ENCODE results near the gene ADGRA3.
"Not testable (repeated sequence)": the region's sequence is repeated elsewhere in the genome, so short reads cannot be mapped to it uniquely, and the experiment has no call there.

The ADGRA3 gene

DNA sequence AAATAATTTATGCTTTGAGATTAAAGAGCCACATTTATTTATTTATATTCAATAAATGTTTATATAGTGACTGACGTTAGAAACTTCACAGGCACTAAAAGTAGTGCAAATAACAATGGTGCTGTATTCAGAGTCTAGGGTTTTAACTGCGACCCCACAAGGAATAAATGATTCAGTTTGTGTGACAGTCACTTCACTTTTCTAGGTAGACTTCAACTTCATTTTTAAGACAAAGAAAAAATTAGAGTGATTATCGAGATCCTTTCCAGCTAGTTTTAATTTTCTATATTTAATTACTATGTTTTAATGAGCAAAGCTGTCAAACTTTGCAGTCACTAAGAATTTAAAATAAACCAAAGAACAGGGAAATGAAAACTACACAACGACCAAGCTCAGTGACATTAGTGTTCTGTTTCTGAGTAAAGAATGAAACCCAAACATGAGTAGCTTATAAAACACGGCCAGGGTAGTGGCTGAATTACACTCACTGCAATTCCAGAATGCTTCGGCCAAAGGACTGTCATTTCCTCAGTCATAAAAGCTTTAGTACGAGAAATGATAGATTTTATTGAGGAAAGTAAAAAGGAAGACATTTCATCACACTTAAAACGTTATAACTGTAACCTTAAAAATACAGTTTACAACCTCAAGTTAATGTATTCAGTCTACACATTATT, 38.6 kb downstream of the ADGRA3 start:
- peaks cover 10% of the 10 kb centered on the region for H3K36me3 Mint-ChIP-seq (ENCODE audit: low read depth)
- no peak overlapping the region for H3K4me3 Mint-ChIP-seq
- H3K4me1 Mint-ChIP-seq (ENCODE audit: low read depth): peaks cover 8% of the 10 kb centered on the region
- no peak overlapping the region for H3K27ac Mint-ChIP-seq
- peaks cover 7% of the 10 kb centered on the region for H3K9me3 Mint-ChIP-seq
- H3K27me3 Mint-ChIP-seq: no peaks in the 10 kb centered on the region

DNA sequence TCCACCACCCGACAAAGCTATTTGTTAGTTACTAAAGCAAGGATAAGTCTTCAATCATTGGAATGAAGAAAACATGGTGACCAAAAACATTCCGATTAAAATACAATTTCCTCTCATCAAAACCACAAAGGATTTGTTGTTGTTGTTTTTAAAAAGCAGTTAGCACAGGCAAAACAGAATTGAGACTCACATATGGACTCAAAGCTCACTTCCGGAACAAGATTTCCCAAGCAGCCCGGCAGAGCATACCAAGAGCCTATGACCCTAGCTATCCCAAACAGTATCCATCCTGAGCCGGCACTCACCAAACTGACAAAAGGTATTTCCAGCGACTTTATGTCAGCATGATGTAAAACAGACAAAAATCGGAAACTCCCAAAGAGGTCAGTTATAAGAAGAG, 39.9 kb downstream of the ADGRA3 start:
- Mint-ChIP-seq H3K9me3 (peaks cover 7% of the 10 kb centered on the region), H3K36me3 (ENCODE audit: low read depth) (peaks cover 10% of the 10 kb centered on the region), H3K27ac (no peak overlapping the region), H3K27me3 (no peaks in the 10 kb centered on the region), H3K4me3 (no peak overlapping the region), H3K4me1 (ENCODE audit: low read depth) (peaks cover 8% of the 10 kb centered on the region)

DNA sequence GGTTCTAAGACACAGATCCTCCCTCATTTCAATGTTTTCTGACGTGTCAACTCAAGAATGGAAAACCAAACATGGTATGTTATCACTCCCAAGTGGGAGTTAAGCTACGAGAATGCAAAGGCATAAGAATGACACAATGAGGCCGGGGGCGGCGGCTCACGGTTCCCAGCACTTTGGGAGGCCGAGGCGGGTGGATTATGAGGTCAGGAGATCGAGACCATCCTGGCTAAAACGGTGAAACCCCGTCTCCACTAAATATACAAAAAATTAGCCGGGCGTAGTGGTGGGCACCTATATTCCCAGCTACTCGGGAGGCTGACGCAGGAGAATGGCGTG, 40.6 kb downstream of the ADGRA3 start:
- H3K27me3 Mint-ChIP-seq; H3K4me3 Mint-ChIP-seq; H3K9me3 Mint-ChIP-seq; H3K4me1 Mint-ChIP-seq (ENCODE audit: low read depth); H3K27ac Mint-ChIP-seq: not testable (repeated sequence)
- peaks cover 10% of the 10 kb centered on the region for H3K36me3 Mint-ChIP-seq (ENCODE audit: low read depth)

DNA sequence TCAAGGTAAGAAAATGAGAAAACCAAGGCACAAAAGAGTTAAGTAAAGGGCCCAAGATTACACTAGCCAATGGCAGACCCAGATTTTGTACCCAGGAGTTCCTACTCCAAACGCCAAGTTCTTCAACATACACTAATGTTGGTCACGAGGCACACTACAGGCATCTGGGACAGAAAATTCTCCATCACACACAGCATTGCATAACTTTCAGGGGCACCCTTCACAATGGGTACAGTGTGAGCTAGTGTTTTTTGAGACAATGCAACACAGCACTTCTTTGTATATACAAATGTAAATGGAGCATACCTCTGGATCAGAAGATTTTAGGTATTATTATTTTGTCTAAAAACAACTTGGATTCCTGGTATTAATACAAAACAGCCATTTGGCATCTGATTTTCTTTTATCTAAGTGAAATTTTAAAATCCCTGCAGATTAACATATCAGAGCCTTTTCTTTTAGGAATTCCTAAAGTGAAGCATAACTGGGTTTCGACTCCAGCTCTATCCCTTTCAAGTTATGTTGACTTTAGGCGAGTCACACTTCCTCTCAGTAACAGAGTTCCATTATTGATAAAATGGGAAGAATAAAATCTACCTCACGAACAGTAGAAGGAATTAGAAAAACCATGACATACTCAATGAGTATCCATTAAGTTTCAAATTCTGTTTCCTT, 41.1 kb downstream of the ADGRA3 start:
- Mint-ChIP-seq H3K27me3 (no peaks in the 10 kb centered on the region), H3K9me3 (peaks cover 4% of the 10 kb centered on the region), H3K36me3 (ENCODE audit: low read depth) (peaks cover 6% of the 10 kb centered on the region), H3K4me1 (ENCODE audit: low read depth) (peaks cover 8% of the 10 kb centered on the region), H3K27ac (no peak overlapping the region), H3K4me3 (no peak overlapping the region)

DNA sequence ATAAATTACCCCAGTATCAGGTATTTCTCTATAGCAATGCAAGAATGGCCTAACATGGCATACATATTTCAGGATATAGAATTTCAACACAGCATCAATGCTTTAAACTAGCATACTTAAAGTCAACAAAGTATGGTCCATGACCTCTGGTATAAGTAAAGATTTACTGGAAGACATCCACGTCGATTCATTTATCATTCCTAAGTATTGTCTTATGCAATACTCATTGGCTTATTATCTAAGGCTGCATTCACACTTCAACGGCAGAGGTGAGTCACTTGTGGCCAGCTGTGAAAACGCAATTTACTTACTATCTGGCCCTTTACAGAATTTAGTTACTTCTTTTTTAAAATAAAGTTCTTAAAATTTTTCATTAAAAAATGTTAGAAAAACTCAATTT, 42.6 kb downstream of the ADGRA3 start:
- Mint-ChIP-seq H3K27ac (no peak overlapping the region), H3K36me3 (ENCODE audit: low read depth) (peaks cover 4% of the 10 kb centered on the region), H3K27me3 (no peaks in the 10 kb centered on the region), H3K4me1 (ENCODE audit: low read depth) (peaks cover 3% of the 10 kb centered on the region), H3K9me3 (peaks cover 5% of the 10 kb centered on the region), H3K4me3 (no peak overlapping the region)

DNA sequence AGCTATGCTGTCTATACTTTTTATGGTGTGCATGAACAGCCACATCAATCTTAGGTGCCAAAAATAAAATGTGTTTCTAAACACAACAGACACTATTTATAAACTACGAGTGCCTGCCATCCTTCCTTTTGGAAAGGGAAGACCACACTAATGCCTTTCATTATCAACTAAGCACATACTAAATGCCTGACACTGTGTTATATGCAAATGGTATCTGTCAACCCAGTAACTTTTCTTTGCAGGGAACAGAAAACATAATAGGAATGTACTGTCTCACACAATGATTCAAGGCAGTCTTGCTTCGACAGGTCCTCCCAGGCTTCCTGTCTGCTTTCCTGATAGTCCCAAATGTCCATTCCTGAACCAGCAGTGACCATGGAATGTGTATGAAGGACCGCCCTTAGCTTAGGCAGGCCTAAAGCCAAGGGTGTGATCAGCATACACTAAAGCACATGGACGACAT, 43.8 kb downstream of the ADGRA3 start:
- no peaks in the 10 kb centered on the region for H3K4me1 Mint-ChIP-seq (ENCODE audit: low read depth)
- peaks cover 5% of the 10 kb centered on the region for H3K9me3 Mint-ChIP-seq
- no peak overlapping the region for H3K4me3 Mint-ChIP-seq
- H3K36me3 Mint-ChIP-seq (ENCODE audit: low read depth): peaks cover 4% of the 10 kb centered on the region
- no peak overlapping the region for H3K27ac Mint-ChIP-seq
- no peaks in the 10 kb centered on the region for H3K27me3 Mint-ChIP-seq

DNA sequence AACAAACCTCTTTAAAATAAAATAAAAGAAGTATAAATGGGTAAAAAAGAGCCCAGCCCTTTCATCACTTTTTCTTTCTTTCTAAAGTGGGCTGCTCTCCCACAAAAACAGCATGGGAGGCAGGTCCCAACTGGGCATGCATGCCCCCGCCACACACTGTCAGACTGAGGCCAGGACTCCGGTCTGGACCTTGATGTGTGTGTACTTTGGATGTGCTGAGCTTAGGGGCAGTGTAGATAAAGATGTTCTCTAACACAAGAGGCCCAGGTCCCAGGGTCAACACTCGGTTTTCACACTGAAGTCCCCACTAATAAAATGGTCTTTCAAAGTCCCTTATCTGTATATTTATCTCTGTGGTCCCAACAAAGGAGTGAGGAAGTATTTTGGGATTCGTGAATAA, 44.4 kb downstream of the ADGRA3 start:
- H3K4me1 Mint-ChIP-seq (ENCODE audit: low read depth): no peaks in the 10 kb centered on the region
- no peaks in the 10 kb centered on the region for H3K27me3 Mint-ChIP-seq
- H3K36me3 Mint-ChIP-seq (ENCODE audit: low read depth): peaks cover 4% of the 10 kb centered on the region
- no peak overlapping the region for H3K27ac Mint-ChIP-seq
- H3K9me3 Mint-ChIP-seq: peaks cover 5% of the 10 kb centered on the region
- H3K4me3 Mint-ChIP-seq: no peak overlapping the region

DNA sequence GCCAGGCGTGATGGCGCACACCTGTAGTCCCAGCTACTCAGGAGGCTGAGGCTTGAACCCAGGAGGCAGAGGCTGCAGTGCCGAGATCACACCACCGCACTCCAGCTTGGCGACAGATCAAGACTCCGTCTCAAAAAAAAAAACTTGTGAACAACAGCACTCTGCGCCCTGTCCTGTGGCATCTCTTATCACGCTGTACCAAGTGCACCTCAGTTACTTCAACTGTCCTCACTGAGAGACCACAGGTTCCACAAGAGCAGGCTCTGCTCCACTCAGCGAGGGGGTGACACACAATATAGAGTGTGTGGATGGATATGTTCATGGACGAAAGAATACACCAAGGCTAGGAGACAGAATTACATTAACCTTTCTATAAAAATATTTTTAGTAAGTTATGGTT, 49.3 kb downstream of the ADGRA3 start:
- Mint-ChIP-seq H3K36me3 (ENCODE audit: low read depth) (peaks cover 4% of the 10 kb centered on the region), H3K27ac (no peak overlapping the region)

DNA sequence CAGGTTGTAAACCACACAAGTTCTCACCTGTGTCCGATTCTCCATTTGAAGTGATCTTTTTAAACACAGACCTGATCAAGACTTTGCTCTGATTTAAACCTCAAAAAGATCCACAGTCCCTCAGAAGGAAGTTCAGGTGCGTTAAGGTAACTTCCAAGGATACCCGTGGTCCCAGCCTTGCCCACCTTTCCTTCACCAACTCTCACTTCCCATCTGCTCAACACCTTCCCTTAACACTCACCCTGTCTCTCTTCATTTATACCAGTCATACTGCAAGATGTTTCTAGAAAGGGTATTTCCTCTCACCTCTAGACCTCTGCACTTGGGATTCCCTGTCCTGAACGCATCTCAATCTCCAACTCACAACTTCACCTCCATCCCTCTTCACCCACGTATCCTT, 49.9 kb downstream of the ADGRA3 start:
- Mint-ChIP-seq H3K4me3 (no peak overlapping the region), H3K9me3 (peaks cover 5% of the 10 kb centered on the region), H3K27ac (no peak overlapping the region)

More for the DNA sequence above, 49.3 kb downstream of the ADGRA3 start:
- peaks cover 5% of the 10 kb centered on the region for H3K9me3 Mint-ChIP-seq
- no peaks in the 10 kb centered on the region for H3K27me3 Mint-ChIP-seq
- H3K4me1 Mint-ChIP-seq (ENCODE audit: low read depth): peaks cover 3% of the 10 kb centered on the region
- H3K4me3 Mint-ChIP-seq: no peak overlapping the region

DNA sequence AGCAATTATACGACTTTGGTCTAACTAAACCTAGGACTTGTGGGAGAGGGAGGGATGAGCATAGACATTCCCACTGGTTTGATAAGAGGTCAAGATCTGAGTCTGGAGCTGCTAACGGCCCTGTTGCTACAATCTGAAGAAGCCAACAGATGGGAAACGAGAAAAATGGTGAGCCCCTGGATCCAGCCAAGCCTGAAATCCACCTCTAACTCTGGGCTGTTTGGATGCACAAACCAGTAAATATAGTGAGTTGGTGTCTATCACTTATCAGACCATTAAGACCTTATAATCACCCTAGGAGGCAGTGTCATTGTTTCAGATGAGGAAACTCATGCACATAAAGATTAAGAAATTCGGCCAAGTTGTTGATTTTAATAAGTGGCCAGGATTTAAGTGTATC, 50.5 kb downstream of the ADGRA3 start:
- no peak overlapping the region for H3K4me3 Mint-ChIP-seq
- peaks cover 4% of the 10 kb centered on the region for H3K36me3 Mint-ChIP-seq (ENCODE audit: low read depth)
- H3K4me1 Mint-ChIP-seq (ENCODE audit: low read depth): peaks cover 3% of the 10 kb centered on the region
- H3K9me3 Mint-ChIP-seq: peaks cover 5% of the 10 kb centered on the region
- H3K27ac Mint-ChIP-seq: no peak overlapping the region
- no peaks in the 10 kb centered on the region for H3K27me3 Mint-ChIP-seq

More for the DNA sequence above, 49.9 kb downstream of the ADGRA3 start:
- Mint-ChIP-seq H3K4me1 (ENCODE audit: low read depth) (peaks cover 3% of the 10 kb centered on the region), H3K36me3 (ENCODE audit: low read depth) (peaks cover 4% of the 10 kb centered on the region), H3K27me3 (no peaks in the 10 kb centered on the region)

DNA sequence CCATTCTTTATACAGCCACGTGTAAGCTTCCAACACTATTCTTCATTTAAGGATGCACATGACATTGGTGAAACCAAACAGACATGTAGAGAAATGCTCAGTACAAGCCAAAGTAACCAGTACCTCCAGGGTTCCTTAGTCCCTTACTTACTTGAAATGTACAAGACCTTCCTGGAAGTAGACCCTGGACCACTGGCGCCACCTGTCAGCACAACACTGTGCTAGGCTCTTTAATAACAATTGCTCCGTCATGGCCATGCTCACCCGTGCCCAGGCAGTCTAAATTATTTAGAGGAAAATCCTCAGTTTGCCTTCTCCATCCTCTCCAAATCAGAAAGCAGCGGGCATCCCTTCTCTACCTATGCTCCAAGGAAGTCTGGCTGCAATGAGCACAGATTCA, 52.7 kb downstream of the ADGRA3 start:
- no peaks in the 10 kb centered on the region for H3K36me3 Mint-ChIP-seq (ENCODE audit: low read depth)
- no peak overlapping the region for H3K27ac Mint-ChIP-seq
- no peaks in the 10 kb centered on the region for H3K27me3 Mint-ChIP-seq
- H3K4me3 Mint-ChIP-seq: no peak overlapping the region
- H3K9me3 Mint-ChIP-seq: no peaks in the 10 kb centered on the region
- peaks cover 3% of the 10 kb centered on the region for H3K4me1 Mint-ChIP-seq (ENCODE audit: low read depth)

DNA sequence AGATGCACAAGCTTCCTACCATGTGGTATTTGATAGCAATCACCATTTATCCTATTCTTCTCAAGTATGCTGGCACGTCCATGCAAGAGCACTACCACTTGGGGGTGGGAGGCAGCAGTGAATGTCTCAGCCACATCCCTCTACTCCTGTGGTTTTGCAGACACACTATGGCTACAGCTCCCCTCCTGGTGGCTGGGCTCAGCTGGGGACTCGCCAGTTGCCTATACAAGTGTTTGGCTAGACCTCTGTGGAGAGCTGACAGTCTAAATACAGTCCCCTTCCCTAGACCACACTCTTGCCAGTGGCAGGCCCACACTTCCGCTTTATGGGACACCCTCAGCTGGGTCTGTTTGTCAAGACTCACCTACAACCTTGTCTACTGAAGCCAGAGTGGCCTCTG, 53.2 kb downstream of the ADGRA3 start:
- no peaks in the 10 kb centered on the region for H3K9me3 Mint-ChIP-seq
- no peak overlapping the region for H3K4me3 Mint-ChIP-seq
- H3K27me3 Mint-ChIP-seq: no peaks in the 10 kb centered on the region
- H3K36me3 Mint-ChIP-seq (ENCODE audit: low read depth): no peaks in the 10 kb centered on the region
- H3K27ac Mint-ChIP-seq: no peak overlapping the region
- peaks cover 3% of the 10 kb centered on the region for H3K4me1 Mint-ChIP-seq (ENCODE audit: low read depth)

DNA sequence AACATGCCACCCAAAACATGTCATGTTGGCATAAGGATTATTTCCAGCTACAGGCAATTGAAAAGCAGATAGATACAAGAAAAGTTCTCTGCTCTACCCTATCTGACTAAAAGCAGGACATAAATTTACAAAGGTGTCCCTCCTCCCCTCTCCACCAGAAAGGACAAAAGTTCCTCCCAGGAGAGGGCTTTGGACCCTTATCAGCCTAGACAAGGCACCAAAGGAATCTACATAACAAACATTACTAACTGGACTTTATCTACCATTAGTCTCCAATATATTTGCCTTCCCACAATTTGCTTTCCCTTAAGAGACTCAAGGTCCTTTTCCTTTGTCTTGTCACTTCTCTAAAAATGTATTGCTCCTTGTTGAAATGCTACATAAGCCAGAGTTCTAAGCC, 55.6 kb downstream of the ADGRA3 start:
- Mint-ChIP-seq H3K4me3 (no peak overlapping the region), H3K27me3 (no peaks in the 10 kb centered on the region), H3K4me1 (ENCODE audit: low read depth) (peaks cover 3% of the 10 kb centered on the region), H3K9me3 (no peaks in the 10 kb centered on the region), H3K36me3 (ENCODE audit: low read depth) (no peaks in the 10 kb centered on the region), H3K27ac (no peak overlapping the region)

DNA sequence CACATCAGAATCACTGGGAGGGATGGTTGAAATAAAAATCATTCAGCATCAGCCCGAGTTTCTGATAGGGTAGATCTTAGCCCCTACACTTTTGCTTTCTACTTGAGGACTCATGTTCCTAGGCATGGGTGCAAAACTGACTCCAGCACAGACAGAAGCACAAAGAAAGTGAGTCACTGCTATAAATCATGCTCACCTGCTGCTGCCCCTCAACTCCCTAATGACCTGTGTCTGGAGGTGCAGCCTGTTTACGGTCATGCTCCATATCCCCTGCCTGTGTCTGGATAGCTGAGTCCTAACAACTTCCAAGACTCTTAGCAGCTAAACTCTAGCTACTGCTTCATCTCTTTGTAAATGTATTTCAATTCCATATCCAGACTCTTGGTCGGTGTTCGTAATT, 57.8 kb downstream of the ADGRA3 start:
- Mint-ChIP-seq H3K9me3 (no peaks in the 10 kb centered on the region), H3K4me3 (no peak overlapping the region), H3K27ac (no peak overlapping the region), H3K27me3 (no peaks in the 10 kb centered on the region), H3K36me3 (ENCODE audit: low read depth) (no peaks in the 10 kb centered on the region), H3K4me1 (ENCODE audit: low read depth) (peaks cover 2% of the 10 kb centered on the region)

DNA sequence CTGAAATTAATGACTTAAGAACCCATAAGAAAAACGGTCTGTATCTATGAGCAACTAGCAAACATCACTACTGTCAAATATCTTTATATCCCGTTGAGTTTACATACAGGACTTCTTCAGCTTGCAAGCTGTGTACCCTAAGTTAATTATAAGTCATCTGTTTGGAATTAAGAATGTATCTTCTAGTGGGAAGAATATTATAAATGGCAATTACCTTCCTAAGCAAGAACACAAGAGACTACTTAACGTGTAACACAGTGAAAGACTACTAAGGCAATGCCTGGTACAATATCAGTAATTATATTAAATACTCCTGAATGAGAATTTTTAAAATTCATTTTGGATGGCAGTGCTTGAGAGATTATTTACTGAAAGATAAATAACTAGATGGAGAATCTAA, 58.5 kb downstream of the ADGRA3 start:
- Mint-ChIP-seq H3K36me3 (ENCODE audit: low read depth) (no peaks in the 10 kb centered on the region), H3K9me3 (no peaks in the 10 kb centered on the region), H3K27me3 (no peaks in the 10 kb centered on the region)

DNA sequence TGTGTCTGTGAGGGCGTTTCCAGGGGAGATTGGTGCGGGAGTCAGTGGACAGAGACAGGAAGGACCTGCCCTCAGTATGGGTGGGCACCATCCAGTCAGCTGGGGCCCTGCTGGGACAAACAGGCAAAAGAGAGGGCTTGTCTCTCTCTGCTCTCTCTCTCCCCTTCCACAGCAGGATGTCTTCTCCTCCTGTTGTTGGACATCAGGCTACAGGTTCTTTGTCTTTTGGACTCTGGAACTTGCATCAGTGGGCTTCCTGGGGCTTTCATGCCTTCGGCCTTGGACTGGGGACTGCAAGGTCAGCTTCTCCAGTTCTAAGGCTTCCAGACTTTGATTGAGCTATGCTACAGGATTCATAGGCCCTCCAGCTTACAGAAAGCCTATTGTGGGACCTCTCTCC, 59.6 kb downstream of the ADGRA3 start:
- H3K4me1 Mint-ChIP-seq (ENCODE audit: low read depth): no peaks in the 10 kb centered on the region

More for the DNA sequence above, 58.5 kb downstream of the ADGRA3 start:
- Mint-ChIP-seq H3K4me3 (no peak overlapping the region), H3K27ac (no peak overlapping the region), H3K4me1 (ENCODE audit: low read depth) (no peaks in the 10 kb centered on the region)

More for the DNA sequence above, 59.6 kb downstream of the ADGRA3 start:
- Mint-ChIP-seq H3K27me3 (no peaks in the 10 kb centered on the region), H3K27ac (no peak overlapping the region), H3K36me3 (ENCODE audit: low read depth) (no peaks in the 10 kb centered on the region), H3K4me3 (no peak overlapping the region), H3K9me3 (no peaks in the 10 kb centered on the region)
